ENCODE data around the gene CXCL9.

The CXCL9 gene

DNA sequence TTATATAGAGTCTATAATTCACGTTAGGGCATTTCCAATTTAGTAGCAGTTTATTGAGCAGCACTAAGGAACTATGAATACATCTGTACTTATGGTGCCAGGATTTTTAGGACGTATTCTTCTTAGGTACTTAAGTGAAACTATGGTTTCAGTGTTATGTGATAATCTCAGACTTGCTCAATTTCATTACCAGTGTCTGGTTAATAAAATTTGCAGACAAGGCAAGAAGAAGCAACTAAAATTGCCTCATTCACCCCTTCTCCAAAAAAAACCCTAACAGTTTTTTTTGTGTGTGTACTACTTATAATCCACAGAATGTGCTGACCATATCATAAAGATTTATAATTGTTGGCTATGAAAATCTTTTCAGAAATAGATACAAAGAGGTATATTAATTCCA, 22.0 kb upstream of the CXCL9 start:
- no peaks in the 10 kb centered on the region for H3K79me2 ChIP-seq (ENCODE audit: low read length)
- no peaks in the 10 kb centered on the region for H3K9me3 ChIP-seq (replicated peaks; ENCODE audit: insufficient read depth, low read length)
- H3K9me2 ChIP-seq (replicated peaks; ENCODE audit: insufficient read depth, low read length): no peaks in the 10 kb centered on the region
- TF ChIP-seq, protein P1, sequence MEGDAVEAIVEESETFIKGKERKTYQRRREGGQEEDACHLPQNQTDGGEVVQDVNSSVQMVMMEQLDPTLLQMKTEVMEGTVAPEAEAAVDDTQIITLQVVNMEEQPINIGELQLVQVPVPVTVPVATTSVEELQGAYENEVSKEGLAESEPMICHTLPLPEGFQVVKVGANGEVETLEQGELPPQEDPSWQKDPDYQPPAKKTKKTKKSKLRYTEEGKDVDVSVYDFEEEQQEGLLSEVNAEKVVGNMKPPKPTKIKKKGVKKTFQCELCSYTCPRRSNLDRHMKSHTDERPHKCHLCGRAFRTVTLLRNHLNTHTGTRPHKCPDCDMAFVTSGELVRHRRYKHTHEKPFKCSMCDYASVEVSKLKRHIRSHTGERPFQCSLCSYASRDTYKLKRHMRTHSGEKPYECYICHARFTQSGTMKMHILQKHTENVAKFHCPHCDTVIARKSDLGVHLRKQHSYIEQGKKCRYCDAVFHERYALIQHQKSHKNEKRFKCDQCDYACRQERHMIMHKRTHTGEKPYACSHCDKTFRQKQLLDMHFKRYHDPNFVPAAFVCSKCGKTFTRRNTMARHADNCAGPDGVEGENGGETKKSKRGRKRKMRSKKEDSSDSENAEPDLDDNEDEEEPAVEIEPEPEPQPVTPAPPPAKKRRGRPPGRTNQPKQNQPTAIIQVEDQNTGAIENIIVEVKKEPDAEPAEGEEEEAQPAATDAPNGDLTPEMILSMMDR (IDR thresholded peaks at IDR 0.05; ENCODE audit: low read length): no peak
- no peak for TF ChIP-seq EZH2 (optimal IDR thresholded peaks at IDR 0.05; ENCODE audit: low read depth, low read length)
- TF ChIP-seq EZH2phosphoT487 (IDR thresholded peaks at IDR 0.05; ENCODE audit: low read length): no peak
- 0 out of 2 replicates have a peak, but pooled peaks cover 3% of the 10 kb centered on the region for H3K27me3 ChIP-seq (replicated peaks; ENCODE audit: insufficient read depth, low read length)
- no peak overlapping the region for H2AFZ ChIP-seq (ENCODE audit: low read length)
- peaks cover 5% of the 10 kb centered on the region; the same call in 1 of the 2 replicates for H3F3A ChIP-seq (ENCODE audit: insufficient read depth, low read length)
- H3K4me2 ChIP-seq (ENCODE audit: low read depth, low read length): peak overlapping the region; percentile 7; the same call in 1 of the 2 replicates
- DNase-seq: peak; percentile 36
- peaks cover 14% of the 10 kb centered on the region for H3K4me1 ChIP-seq (ENCODE audit: low read length)
- no peak overlapping the region for H3K27ac ChIP-seq (ENCODE audit: low read length)
- H3K36me3 ChIP-seq (replicated peaks; ENCODE audit: insufficient read depth, low read length): no peaks in the 10 kb centered on the region
- no peak overlapping the region for H3K4me3 ChIP-seq (ENCODE audit: low read length)
- no peak overlapping the region for H3K9ac ChIP-seq (ENCODE audit: low read length)
- no peaks in the 10 kb centered on the region for H4K20me1 ChIP-seq (ENCODE audit: insufficient read depth, low read length)

DNA sequence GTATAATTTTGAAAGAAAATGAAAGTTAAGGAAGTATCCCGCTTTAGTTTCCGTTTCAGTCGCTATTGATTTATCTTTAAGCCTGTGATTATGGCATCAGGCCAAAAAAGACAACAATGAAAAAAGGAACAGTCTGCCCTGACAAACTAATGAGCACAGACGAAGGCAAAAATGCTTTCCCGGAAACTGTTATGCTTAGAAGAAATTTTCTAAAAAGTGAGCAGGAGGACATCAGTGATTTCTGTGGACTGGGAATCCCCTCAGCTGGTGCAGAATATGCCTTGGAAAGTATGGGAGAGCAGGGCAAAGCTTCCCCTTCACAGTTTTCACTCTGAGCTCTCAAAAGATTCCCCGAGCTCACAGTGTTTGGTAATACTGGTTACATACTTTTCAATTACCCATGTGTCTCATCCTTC, 21.0 kb upstream of the CXCL9 start:
- Histone ChIP-seq H3F3A (ENCODE audit: insufficient read depth, low read length) (peaks cover 5% of the 10 kb centered on the region; the same call in 1 of the 2 replicates), H3K9me2 (replicated peaks; ENCODE audit: insufficient read depth, low read length) (no peaks in the 10 kb centered on the region), H3K79me2 (ENCODE audit: low read length) (no peaks in the 10 kb centered on the region), H3K9ac (ENCODE audit: low read length) (no peak overlapping the region), H4K20me1 (ENCODE audit: insufficient read depth, low read length) (no peaks in the 10 kb centered on the region), H3K27me3 (replicated peaks; ENCODE audit: insufficient read depth, low read length) (no peaks in the 10 kb centered on the region), H3K4me3 (ENCODE audit: low read length) (no peak overlapping the region), H2AFZ (ENCODE audit: low read length) (no peak overlapping the region), H3K4me2 (ENCODE audit: low read depth, low read length) (no peak overlapping the region), H3K4me1 (ENCODE audit: low read length) (peaks cover 23% of the 10 kb centered on the region), H3K36me3 (replicated peaks; ENCODE audit: insufficient read depth, low read length) (no peaks in the 10 kb centered on the region), H3K27ac (ENCODE audit: low read length) (no peak overlapping the region), H3K9me3 (replicated peaks; ENCODE audit: insufficient read depth, low read length) (no peaks in the 10 kb centered on the region)
- no peak for TF ChIP-seq EZH2phosphoT487 (IDR thresholded peaks at IDR 0.05; ENCODE audit: low read length)
- TF ChIP-seq EZH2 (optimal IDR thresholded peaks at IDR 0.05; ENCODE audit: low read depth, low read length): no peak
- TF ChIP-seq, protein P1 (IDR thresholded peaks at IDR 0.05; ENCODE audit: low read length): no peak
- DNase-seq: no peak

DNA sequence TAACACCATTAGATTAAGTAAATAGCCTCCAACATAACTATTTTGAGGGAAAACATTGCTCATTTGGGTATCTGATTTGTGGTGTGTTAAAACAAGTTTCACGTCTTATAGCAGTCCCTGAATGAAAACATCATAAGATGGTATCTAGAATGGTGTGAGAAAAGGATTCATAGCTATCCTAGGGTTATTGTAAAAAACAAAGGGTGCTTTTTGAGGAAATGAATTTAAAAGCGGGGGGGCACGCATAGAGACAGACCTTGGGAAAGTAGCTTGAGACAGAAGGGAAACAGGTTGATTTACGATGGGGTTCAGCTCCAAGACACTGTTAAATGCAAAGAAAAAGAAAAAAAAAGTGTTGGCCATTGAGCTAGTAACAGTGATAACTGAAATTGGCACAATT, 16.8 kb upstream of the CXCL9 start:
- H3K4me2 ChIP-seq (ENCODE audit: low read depth, low read length): no peak overlapping the region; the same call in 1 of the 2 replicates
- no peak overlapping the region for H3K4me3 ChIP-seq (ENCODE audit: low read length)

More for the DNA sequence above, 16.8 kb upstream of the CXCL9 start:
- no peak for DNase-seq
- H3K27me3 ChIP-seq (replicated peaks; ENCODE audit: insufficient read depth, low read length): no peaks in the 10 kb centered on the region
- H3K9me3 ChIP-seq (replicated peaks; ENCODE audit: insufficient read depth, low read length): no peaks in the 10 kb centered on the region
- TF ChIP-seq EZH2phosphoT487 (IDR thresholded peaks at IDR 0.05; ENCODE audit: low read length) (no peak), EZH2 (optimal IDR thresholded peaks at IDR 0.05; ENCODE audit: low read depth, low read length) (no peak)
- TF ChIP-seq, protein P1 (IDR thresholded peaks at IDR 0.05; ENCODE audit: low read length): no peak
- no peak overlapping the region for H2AFZ ChIP-seq (ENCODE audit: low read length)
- H3K9ac ChIP-seq (ENCODE audit: low read length): no peak overlapping the region
- no peaks in the 10 kb centered on the region for H4K20me1 ChIP-seq (ENCODE audit: insufficient read depth, low read length)
- H3K36me3 ChIP-seq (replicated peaks; ENCODE audit: insufficient read depth, low read length): no peaks in the 10 kb centered on the region
- H3F3A ChIP-seq (ENCODE audit: insufficient read depth, low read length): no peaks in the 10 kb centered on the region
- no peaks in the 10 kb centered on the region for H3K9me2 ChIP-seq (replicated peaks; ENCODE audit: insufficient read depth, low read length)
- H3K27ac ChIP-seq (ENCODE audit: low read length): no peak overlapping the region
- H3K4me1 ChIP-seq (ENCODE audit: low read length): peaks cover 21% of the 10 kb centered on the region
- no peaks in the 10 kb centered on the region for H3K79me2 ChIP-seq (ENCODE audit: low read length)

Measured in MM.1S (cell line).